ENCODE results near the gene SDK1.

- TF ChIP-seq CTCF (conservative IDR thresholded peaks at IDR 0.05; ENCODE audit: low read length) (no peak), EZH2phosphoT487 (IDR thresholded peaks at IDR 0.05; ENCODE audit: borderline replicate concordance, low read depth, low read length) (no peak)
Measured at GRCh38 chr7:4119848-4120247, 818.8 kb downstream of the SDK1 start.

Data from OCI-LY7 (cell line).